Left ventricle myocardium superior (tissue), 1 donor: Measurements from ENCODE around the gene IKZF2. TPM values are rescaled to one million over a fixed set of nuclear protein-coding genes. Genes with fewer than 3 reads are reported as not detected.

Experiments
- ATAC-seq: fragments of 200-7000 bp; cut with Tn5 transposase; one replicate; pipeline ENCODE4 v1.9.1; 2020; ENCODE audit warnings: mild to moderate bottlenecking, moderate library complexity
- DNase-seq: peaks from one replicate; pipeline ENCODE4 v3.0.0-alpha.2; 2020
- intact Hi-C: fragments of 100-400 bp; cut with micrococcal nuclease; formaldehyde crosslinking; loops from one replicate; pipeline ENCODE4 v1.11.0; 2022
- long read RNA-seq: library from polyadenylated mRNA; unstranded; transcript quantifications from one replicate; pipeline ENCODE4 v2.0.0, GENCODE V29; 2021
- total RNA-seq: library from RNA; stranded (reverse); fragmentation: NEBNext Ultra II Directional; extraction: Animal tissue kit (Norgen Biotek cat#: 25700); gene quantifications from one replicate; pipeline ENCODE4 v1.2.1, GENCODE V29; 2021
- donor health status: DM: no; HTN: yes; CAD: no; lungs with severe emphysema.

IKZF2 gene
- total RNA-seq = 6.1 TPM
- long read RNA-seq, partial matches to known transcripts = 0 of 3 reads
- long read RNA-seq, other reads (novel, unspliced or antisense) = 3 of 3 reads

GRCh38 chr2:213151437-213152064 is at the start of gene IKZF2:
TSS of gene IKZF2 (minus strand) at chr2:213151612. CDS start at chr2:213148629, 2,983 bp downstream.
- peak; percentile 94 for DNase-seq
- peak; percentile 93 for ATAC-seq
- intact Hi-C loops = loop anchor here (5.0 to 10.0 kb wide), 2 partner anchors 374 to 467 kb away; no protein-coding TSS in a partner anchor

DNA sequence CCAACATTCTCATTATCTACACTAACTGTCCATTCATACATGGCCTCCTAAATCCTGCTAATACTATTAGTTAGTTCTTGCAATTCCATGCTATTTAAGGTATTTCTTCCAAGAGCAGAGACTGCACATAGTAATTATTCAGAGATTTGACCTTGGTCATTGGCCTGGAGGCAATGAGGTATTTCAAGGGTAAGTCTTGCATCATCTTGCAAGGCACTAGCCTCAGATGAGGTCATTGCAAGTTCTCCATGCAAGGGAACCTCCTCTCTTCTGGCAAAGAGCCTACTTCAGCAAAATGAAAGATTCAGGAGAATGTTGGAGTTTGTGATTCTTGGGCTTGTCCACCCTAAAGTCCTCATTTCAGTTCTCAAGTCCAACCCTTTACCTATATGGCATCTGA is 48.5 kb upstream of the IKZF2 start:
- no peak for DNase-seq
- intact Hi-C loops = no loop called here
- ATAC-seq = no peak

DNA sequence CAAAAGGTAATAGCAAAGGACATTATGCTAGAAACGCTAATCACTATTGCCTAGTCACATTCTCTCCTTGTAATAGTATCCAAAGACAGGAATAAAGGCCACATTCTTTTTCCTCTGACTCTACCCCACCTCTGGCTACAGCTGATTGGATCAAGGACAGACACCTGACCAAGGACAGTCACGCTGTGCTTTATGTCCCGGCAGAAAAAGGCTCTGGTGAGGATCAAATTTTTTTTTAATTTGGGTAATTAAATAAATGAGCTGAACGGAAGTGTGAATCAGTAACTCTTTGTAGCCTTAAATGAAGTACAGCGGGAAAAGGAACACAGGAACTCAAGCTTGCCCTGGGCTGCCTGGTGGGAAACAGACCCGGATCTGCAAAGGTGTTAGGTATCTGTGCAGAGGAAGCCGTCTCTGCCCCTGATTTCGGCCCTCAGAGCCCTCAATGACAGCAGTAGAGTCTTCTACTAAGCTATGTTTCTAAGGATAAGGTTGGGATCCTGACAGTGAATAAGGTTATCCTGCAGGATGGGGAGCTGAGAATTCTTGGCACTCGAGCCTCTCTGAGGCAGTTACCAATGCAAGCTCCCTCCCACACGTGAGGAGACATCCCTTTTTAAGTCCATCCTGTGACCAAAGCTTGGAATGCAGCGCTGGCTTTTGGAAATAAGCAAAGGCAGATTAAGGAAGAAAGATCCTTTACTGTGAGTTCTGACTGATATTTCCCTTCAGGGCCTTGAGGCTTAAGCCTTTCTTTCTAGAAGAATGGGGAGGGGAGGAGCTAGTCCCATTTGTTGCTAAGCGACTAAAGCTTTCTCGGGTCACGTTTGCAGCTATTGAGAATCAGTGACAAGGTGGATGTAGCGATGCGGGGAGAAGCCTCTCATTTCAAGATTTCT is 37.8 kb upstream of the IKZF2 start:
- DNase-seq (no peak), ATAC-seq (no peak)
- intact Hi-C loops = no loop called here

DNA sequence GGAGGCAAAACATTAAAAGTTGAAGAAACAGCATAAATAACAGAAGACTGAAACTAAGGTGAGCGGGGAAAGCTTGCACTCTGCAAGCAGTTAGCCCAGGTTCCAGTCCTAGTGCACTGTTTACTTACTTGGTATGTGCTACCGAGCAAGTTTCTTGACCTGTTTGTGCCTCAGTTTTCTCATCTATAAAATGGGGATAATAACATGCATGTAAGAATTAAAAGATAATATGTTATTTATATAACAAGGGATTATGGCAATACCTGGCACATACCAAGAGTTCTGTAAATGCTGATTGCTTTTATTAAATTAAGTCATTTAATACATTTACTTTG is 37.1 kb upstream of the IKZF2 start:
- intact Hi-C loops = no loop called here
- ATAC-seq (no peak), DNase-seq (no peak)

- ATAC-seq (no peak), DNase-seq (no peak)
- intact Hi-C loops = no loop called here
Measured at GRCh38 chr2:213187833-213188532, 36.6 kb upstream of the IKZF2 start.

DNA sequence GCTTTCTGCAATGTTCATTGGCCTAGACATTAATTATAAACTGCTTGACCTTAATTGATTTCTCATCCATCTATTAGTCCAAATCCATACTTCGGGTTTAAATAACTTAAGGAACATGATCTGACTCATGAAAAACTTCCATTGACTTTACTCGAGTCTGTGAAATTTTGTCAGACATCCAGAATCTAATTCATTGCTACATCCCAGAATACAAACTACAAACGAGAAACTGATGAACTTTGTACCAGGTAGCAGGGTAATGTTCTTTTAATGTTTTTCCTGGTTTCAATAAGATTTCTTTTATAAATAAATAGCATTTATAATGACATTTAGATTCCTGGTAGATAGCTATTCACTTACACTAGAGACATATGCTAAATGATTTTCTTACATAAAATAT is 36.0 kb upstream of the IKZF2 start:
- intact Hi-C loops = no loop called here
- ATAC-seq = no peak
- DNase-seq = no peak

- intact Hi-C loops = no loop called here
- ATAC-seq = no peak
- DNase-seq = no peak
Measured at GRCh38 chr2:213185147-213185822, 33.9 kb upstream of the IKZF2 start.

DNA sequence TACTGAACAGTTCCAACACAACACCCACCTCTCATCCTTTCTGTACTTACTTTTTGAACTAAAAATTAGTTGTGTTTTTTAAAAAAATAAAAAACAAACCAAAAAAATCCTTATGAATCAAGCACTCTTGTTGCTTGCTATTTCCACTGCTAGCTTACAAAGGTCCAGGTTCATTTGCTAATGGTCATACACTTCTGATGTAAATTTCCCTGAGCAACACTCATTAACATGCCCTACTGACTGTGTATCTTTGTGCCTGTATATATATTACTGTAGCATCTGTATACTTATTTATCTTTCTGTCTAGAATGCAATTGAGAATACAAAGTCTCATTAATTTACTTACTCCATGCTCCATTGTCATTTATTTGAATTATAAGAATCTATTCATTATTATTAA is 30.3 kb upstream of the IKZF2 start:
- no peak for ATAC-seq
- no peak for DNase-seq
- intact Hi-C loops = no loop called here

GRCh38 chr2:213177679-213178078 is 26.3 kb upstream of the IKZF2 start:
- DNase-seq (no peak), ATAC-seq (no peak)
- intact Hi-C loops = no loop called here

DNA sequence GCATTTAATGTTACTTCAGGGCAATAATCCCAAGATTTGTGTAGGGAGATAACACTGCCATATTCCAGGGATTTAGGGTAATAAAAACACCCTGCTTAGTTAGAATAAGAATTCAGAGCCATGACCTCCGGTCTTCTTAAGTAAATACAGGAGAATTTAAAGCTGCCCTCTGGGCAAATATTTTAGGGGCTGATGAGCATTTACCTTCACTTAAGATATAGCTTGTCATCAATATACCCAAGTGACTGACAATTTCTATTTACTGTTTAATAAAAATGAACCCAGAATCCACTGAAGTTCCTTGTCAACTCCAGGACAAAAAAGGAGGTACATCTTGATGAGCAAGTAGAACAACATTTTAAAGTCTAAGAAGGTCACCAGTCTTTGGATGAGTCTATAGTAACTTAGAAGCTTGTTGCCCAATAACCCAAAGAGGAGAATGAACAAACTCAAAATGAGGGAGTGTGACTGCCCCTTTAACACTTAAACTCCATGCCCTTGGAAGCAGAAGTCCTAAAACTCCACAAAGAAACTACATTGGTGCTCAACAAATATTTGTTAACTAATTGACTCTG is 24.3 kb upstream of the IKZF2 start:
- DNase-seq (no peak), ATAC-seq (no peak)
- intact Hi-C loops = no loop called here

- DNase-seq (no peak), ATAC-seq (no peak)
- intact Hi-C loops = no loop called here
Measured at GRCh38 chr2:213172641-213173040, 21.2 kb upstream of the IKZF2 start.

DNA sequence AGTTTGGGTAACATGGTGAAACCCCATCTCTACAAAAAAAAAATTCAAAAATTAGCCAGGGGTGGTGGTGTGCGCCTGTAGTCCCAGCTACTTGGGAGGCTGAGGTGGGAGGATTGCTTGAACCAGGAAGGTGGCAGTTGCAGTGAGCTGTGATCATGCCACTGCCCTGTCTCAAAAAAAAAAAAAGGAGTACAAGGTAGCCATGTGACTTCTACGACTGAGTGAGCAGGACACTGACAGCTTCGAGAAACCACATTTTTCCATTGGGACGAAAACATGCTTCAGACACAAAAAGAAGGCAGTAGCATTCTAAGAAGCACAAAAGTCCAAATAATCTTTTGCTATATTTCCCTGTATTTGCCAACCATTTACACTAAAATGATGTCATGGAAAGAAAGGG is 19.7 kb upstream of the IKZF2 start:
- intact Hi-C loops = no loop called here
- ATAC-seq = no peak
- no peak for DNase-seq

- intact Hi-C loops = no loop called here
- no peak for ATAC-seq
Measured at GRCh38 chr2:213167271-213167930, 16.0 kb upstream of the IKZF2 start.

GRCh38 chr2:213166109-213166508 is 14.7 kb upstream of the IKZF2 start:
- ATAC-seq (no peak), DNase-seq (no peak)
- intact Hi-C loops = no loop called here

More at GRCh38 chr2:213167271-213167930, 16.0 kb upstream of the IKZF2 start:
- DNase-seq = no peak

DNA sequence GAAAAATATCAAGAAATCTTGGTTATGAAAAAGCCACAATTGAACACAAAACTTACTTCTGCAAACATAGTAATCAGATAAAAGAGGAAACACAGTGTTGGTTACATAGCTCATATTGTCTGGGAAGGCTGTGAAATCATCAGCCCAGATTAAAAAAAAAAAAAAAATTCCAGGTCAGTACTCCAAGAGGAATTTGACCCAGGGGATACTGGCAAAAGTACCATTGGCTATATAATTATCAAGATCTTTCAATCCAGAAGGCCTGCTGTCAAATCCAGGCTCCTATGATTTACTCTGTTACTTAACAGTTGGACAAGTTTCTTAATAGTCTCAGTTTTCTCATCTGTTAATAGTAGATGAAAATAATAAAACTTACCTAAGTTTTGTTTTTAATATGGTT is 12.9 kb upstream of the IKZF2 start:
- ATAC-seq = no peak
- intact Hi-C loops = no loop called here
- DNase-seq = no peak

GRCh38 chr2:213162516-213163118 is 11.2 kb upstream of the IKZF2 start:
- no peak for ATAC-seq
- intact Hi-C loops = no loop called here
- no peak for DNase-seq

- ATAC-seq (no peak), DNase-seq (no peak)
- intact Hi-C loops = no loop called here
Measured at GRCh38 chr2:213161759-213162515, 10.5 kb upstream of the IKZF2 start.
